GM12864 (cell line): ENCODE data around the gene ZNF417.

Experiments used
- DNase-seq: peaks from one replicate; pipeline ENCODE4 v3.0.0-alpha.2; 2011; ENCODE audit warnings: low read depth
- H3K4me3 ChIP-seq: 2 replicates; pipeline ENCODE4 v1.5.1; 2011; ENCODE audit warnings: mild to moderate bottlenecking, low read depth, low read length, control low read depth
- TF ChIP-seq, protein P1 (sequence below): IDR thresholded peaks from 2 replicates; pipeline ENCODE4 v1.5.1; 2011; ENCODE audit warnings: low read depth, mild to moderate bottlenecking, moderate library complexity, low read length, control low read depth, inconsistent platforms; ENCODE audit errors: missing control alignments

Gene ZNF417

DNA sequence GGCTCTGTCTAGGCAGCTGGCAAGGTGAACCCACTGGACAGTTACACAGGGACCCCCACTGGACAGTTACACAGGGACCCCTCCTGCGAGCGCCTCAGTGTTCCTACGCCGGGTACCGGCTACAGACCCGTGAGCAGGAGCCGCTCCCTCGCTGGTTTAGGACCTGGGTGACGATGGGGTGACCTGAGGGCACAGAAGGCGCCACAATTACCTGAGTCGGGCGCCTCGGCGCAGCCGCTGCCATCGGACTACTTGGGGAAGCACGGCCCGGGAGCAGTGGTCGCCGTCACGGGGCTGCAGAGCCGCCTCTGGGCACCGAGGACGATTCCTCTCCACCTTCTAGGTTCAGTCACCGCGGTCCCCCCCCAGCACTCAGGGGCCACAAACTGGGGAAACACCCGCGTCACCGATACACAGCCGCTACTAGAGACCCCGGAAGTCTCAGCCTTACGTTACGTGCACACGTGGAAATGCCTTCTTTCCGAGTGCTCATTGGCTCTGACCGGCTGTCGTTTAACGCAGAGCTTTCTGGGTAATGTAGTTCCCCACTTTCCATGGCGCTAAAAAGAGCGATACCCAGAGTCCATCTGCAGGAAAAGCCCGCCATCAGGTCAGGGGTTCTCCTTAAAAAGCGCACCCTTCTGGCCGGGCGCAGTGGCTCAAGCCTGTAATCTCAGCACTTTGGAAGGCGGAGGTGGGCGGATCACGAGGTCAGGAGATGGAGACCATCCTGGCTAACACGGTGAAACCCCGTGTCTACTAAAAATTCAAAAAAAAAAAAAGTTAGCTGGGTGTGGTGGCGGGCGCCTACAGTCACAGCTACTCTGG is at the start of gene ZNF417:
ZNF417 (minus strand) TSS at position 425 of the 828 bp plus-strand sequence; CDS start at position 244, 181 bp downstream.
- H3K4me3 ChIP-seq, result peak within 1 kb of the TSS; percentile 73
- TF ChIP-seq, protein P1, sequence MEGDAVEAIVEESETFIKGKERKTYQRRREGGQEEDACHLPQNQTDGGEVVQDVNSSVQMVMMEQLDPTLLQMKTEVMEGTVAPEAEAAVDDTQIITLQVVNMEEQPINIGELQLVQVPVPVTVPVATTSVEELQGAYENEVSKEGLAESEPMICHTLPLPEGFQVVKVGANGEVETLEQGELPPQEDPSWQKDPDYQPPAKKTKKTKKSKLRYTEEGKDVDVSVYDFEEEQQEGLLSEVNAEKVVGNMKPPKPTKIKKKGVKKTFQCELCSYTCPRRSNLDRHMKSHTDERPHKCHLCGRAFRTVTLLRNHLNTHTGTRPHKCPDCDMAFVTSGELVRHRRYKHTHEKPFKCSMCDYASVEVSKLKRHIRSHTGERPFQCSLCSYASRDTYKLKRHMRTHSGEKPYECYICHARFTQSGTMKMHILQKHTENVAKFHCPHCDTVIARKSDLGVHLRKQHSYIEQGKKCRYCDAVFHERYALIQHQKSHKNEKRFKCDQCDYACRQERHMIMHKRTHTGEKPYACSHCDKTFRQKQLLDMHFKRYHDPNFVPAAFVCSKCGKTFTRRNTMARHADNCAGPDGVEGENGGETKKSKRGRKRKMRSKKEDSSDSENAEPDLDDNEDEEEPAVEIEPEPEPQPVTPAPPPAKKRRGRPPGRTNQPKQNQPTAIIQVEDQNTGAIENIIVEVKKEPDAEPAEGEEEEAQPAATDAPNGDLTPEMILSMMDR, result peak; percentile 33
- peak; percentile 97 for DNase-seq

DNA sequence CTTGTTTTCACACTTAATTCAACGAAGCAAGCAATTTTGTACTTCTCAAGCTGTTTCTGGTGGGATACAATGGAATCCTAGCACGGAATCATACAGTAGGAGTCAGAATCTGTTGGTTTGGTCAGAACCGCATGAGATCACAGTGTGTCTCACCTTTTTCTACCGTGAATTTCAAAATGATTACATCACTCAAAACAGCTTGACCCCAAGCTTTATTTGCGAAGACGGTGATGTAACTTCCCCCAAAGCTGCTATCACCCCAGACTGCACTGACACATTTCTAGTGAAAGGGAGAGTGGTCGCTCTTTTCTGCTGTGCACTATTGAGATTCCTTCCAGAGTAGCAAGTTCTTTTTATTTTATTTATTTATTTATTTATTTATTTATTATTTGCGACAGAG is 48.4 kb upstream of the ZNF417 start:
- TF ChIP-seq, protein P1, result no peak
- no peak for DNase-seq
- H3K4me3 ChIP-seq, result no peak overlapping the region

DNA sequence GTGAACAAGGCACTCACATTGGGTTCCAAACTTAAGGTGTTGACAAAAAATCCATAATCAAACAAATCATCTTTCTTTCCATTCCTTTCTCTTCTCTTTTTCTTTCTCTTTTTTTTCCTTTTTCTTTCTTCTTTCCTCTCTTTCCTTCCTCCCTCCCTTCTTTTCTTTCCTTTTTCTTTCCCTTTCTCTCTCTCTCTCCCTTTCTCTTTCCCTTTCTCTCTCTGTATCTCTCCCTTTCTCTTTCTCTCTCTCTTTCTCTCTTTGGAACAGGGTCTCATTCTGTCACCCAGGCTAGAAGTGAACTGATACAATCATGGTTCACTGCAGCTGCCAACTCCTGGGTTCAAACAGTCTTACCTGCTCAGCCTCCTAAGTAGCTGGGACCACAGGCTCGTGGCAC is 45.4 kb upstream of the ZNF417 start:
- TF ChIP-seq, protein P1, result no peak
- no peak overlapping the region for H3K4me3 ChIP-seq
- DNase-seq, result no peak

DNA sequence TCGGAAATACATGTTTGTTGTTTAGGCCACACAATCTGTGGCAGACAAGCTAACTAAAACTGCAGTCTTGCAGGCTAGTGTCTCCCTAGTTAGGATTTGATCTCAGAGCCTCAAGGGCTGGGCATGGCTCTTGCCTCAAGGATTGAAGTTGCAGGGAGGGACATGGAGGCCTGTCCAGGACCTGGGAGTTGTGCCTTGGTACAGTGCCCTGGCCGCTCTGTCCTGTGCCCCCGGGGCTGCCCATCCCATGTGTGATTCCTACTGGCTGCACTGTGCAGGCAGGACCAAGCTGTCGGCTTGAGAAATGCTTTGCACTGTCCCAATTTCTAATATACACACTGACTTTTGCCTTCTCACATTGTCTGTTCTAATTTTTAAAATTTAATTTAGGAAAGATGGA is 38.6 kb upstream of the ZNF417 start:
- no peak overlapping the region for H3K4me3 ChIP-seq
- DNase-seq, result no peak
- TF ChIP-seq, protein P1, result no peak

DNA sequence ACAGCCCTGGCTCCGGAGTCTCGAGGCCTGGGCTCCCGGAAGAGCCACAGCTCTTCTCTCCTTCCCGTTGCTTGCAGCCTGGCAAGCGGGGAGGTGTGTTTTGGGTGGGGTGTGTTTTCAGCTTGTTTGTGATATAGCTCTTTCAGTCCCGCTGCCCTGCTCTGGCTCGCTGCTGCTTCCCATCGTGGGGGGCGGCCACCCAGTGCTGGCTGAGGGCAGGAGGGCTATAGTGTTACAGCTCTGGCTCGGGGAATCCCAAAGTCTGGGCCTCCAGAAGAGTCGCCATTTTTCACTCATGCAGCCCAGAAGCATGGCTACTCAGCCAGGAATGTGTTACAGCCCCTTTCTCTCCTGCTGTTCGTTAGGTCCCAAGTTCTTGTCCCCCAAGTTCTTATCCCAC is 33.3 kb upstream of the ZNF417 start:
- no peak for DNase-seq
- H3K4me3 ChIP-seq, result no peak overlapping the region
- TF ChIP-seq, protein P1, result no peak

DNA sequence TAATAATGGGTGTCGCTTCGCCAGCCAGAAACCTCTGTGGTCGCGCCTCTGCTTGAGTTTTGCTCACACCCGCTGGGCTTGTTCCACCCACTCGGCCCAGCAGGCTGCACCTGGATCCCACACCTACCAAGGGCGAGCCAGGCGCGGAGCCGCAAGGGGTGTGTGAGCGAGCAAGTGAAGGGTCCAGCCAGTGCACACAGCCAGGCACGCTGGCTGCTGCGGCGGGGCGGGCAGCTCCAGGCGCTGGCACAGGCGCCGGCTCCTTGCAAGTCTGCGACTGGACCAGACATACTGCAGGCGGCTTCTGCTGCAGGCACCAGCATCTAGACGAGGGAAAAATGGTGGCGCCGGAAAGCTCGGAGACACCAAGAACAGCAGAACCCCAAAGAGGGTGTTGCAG is 32.9 kb upstream of the ZNF417 start:
- TF ChIP-seq, protein P1, result no peak
- DNase-seq, result no peak
- H3K4me3 ChIP-seq, result no peak overlapping the region
